ENCODE results near the gene SCGB1D1.

Gene SCGB1D1

GRCh38 chr11:62190011-62190410 is at the start of gene SCGB1D1:
SCGB1D1 (plus strand) TSS chr11:62190216; CDS start chr11:62190285, 69 bp downstream.
- no peak for DNase-seq (ENCODE audit: low read depth)

- no peak for DNase-seq (ENCODE audit: low read depth)
Measured at GRCh38 chr11:62140304-62141110, 49.5 kb upstream of the SCGB1D1 start.

- DNase-seq (ENCODE audit: low read depth), result no peak
Measured at GRCh38 chr11:62141111-62142042, 48.6 kb upstream of the SCGB1D1 start.

- no peak for DNase-seq (ENCODE audit: low read depth)
Measured at GRCh38 chr11:62142043-62142375, 48.0 kb upstream of the SCGB1D1 start.

- no peak for DNase-seq (ENCODE audit: low read depth)
Measured at GRCh38 chr11:62142921-62143320, 47.1 kb upstream of the SCGB1D1 start.

- no peak for DNase-seq (ENCODE audit: low read depth)
Measured at GRCh38 chr11:62143727-62144126, 46.3 kb upstream of the SCGB1D1 start.

- no peak for DNase-seq (ENCODE audit: low read depth)
Measured at GRCh38 chr11:62144641-62145255, 45.3 kb upstream of the SCGB1D1 start.

- DNase-seq (ENCODE audit: low read depth), result no peak
Measured at GRCh38 chr11:62145261-62145871, 44.6 kb upstream of the SCGB1D1 start.

- DNase-seq (ENCODE audit: low read depth), result no peak
Measured at GRCh38 chr11:62146476-62147200, 43.4 kb upstream of the SCGB1D1 start.

- no peak for DNase-seq (ENCODE audit: low read depth)
Measured at GRCh38 chr11:62147545-62147944, 42.5 kb upstream of the SCGB1D1 start.

GRCh38 chr11:62148271-62148980 is 41.6 kb upstream of the SCGB1D1 start:
- no peak for DNase-seq (ENCODE audit: low read depth)

- no peak for DNase-seq (ENCODE audit: low read depth)
Measured at GRCh38 chr11:62149986-62150886, 39.8 kb upstream of the SCGB1D1 start.

- no peak for DNase-seq (ENCODE audit: low read depth)
Measured at GRCh38 chr11:62150887-62151736, 38.9 kb upstream of the SCGB1D1 start.

GRCh38 chr11:62151737-62152102 is 38.3 kb upstream of the SCGB1D1 start:
- no peak for DNase-seq (ENCODE audit: low read depth)

GRCh38 chr11:62152245-62153086 is 37.5 kb upstream of the SCGB1D1 start:
- DNase-seq (ENCODE audit: low read depth), result no peak

- no peak for DNase-seq (ENCODE audit: low read depth)
Measured at GRCh38 chr11:62153087-62153395, 37.0 kb upstream of the SCGB1D1 start.

- DNase-seq (ENCODE audit: low read depth), result no peak
Measured at GRCh38 chr11:62153617-62154016, 36.4 kb upstream of the SCGB1D1 start.

- DNase-seq (ENCODE audit: low read depth), result no peak
Measured at GRCh38 chr11:62157603-62158002, 32.4 kb upstream of the SCGB1D1 start.
